Measurements from ENCODE around the gene HERPUD1. TPM values are rescaled to one million over a fixed set of nuclear protein-coding genes. Genes with fewer than 3 reads are reported as not detected.

The HERPUD1 gene
- total and polyA plus RNA-seq, 2 of the 13 experiments (the other 11 are each of a cell fraction or from before 2014, with no cell fraction given) = 96.2 to 323 TPM

DNA sequence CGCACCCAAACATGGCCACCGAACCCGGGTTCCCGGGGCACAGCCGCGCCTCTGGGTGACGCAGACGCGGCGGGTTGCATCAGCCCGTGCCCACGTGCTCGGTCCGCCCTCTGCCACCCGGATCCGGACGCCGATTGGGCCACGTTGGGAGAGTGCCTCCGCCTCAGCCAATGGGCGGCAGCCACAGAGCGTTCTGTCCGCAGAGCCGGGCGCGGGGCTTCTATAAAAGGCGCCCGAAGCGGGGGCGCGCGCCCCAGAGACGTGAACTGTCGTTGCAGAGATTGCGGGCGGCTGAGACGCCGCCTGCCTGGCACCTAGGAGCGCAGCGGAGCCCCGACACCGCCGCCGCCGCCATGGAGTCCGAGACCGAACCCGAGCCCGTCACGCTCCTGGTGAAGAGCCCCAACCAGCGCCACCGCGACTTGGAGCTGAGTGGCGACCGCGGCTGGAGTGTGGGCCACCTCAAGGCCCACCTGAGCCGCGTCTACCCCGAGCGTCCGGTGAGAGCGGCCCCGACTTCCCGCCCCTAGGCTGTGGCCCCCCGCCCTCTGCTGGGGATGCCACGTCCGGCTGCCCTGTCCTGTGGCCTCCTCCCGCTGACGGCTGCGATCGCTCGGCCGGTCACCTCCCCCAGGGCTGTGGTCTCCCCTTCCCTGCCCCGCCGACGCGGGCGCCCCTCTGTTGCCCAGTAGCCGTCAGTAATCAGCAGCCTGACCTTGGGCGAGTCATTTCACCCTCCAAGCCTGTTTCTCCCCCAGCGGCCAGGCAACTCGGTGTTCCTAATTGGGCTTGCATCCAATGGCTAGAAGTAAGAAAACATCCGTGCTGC, at the start of gene HERPUD1 (continued):
- peak; percentile 20 for TF ChIP-seq MTERF4 (CRISPR knock-in tag; IDR thresholded peaks at IDR 0.05)
- no peak; the same call in 1 of the 2 replicates for TF ChIP-seq ZNF512B (CRISPR knock-in tag; IDR thresholded peaks at IDR 0.05; ENCODE audit: borderline replicate concordance)
- TF ChIP-seq HNF4G (IDR thresholded peaks at IDR 0.05; ENCODE audit: borderline replicate concordance, low read depth, low read length) = no peak; the same call in 1 of the 2 replicates
- peak; percentile 63; the same call in 1 of the 2 replicates for TF ChIP-seq HNF4G (CRISPR knock-in tag; IDR thresholded peaks at IDR 0.05; ENCODE audit: borderline replicate concordance, low read depth)
- peak; percentile 99 for TF ChIP-seq ZNF224 (CRISPR knock-in tag; IDR thresholded peaks at IDR 0.05)
- TF ChIP-seq ZNF547 (CRISPR knock-in tag; IDR thresholded peaks at IDR 0.05) = peak; percentile 81; the same call in 1 of the 2 replicates
- TF ChIP-seq SNAPC4 (CRISPR knock-in tag; IDR thresholded peaks at IDR 0.05) = peak; percentile 96
- peak; percentile 31; the same call in 1 of the 2 replicates for TF ChIP-seq PAX8 (CRISPR knock-in tag; IDR thresholded peaks at IDR 0.05; ENCODE audit: borderline replicate concordance)
- TF ChIP-seq ZNF501 (CRISPR knock-in tag; IDR thresholded peaks at IDR 0.05) = peak; percentile 89
- TF ChIP-seq HNRNPK (IDR thresholded peaks at IDR 0.05; ENCODE audit: low read depth, low read length, poor library complexity, severe bottlenecking) = peak; percentile 75
- TF ChIP-seq IRF2 (CRISPR knock-in tag; IDR thresholded peaks at IDR 0.05) = peak; percentile 89
- TF ChIP-seq ZNF34 (CRISPR knock-in tag; IDR thresholded peaks at IDR 0.05; ENCODE audit: borderline replicate concordance) = no peak
- TF ChIP-seq ZNF326 (CRISPR knock-in tag; IDR thresholded peaks at IDR 0.05; ENCODE audit: borderline replicate concordance) = no peak
- peak; percentile 88 for TF ChIP-seq FOXK1 (CRISPR knock-in tag; IDR thresholded peaks at IDR 0.05; ENCODE audit: borderline replicate concordance, low read depth)
- peak; percentile 95; the same call in 1 of the 2 replicates for TF ChIP-seq ZNF776 (CRISPR knock-in tag; IDR thresholded peaks at IDR 0.05)
- peak; percentile 91 for TF ChIP-seq THAP11 (CRISPR knock-in tag; IDR thresholded peaks at IDR 0.05)
- TF ChIP-seq ZNF362 (CRISPR knock-in tag; IDR thresholded peaks at IDR 0.05; ENCODE audit: borderline replicate concordance) = 0 out of 2 replicates have a peak, but pooled peaks have one; percentile 10
- TF ChIP-seq SNRNP70 (IDR thresholded peaks at IDR 0.05; ENCODE audit: low read depth, low read length) = no peak
